ENCODE data around the gene COQ10A. TPM values are rescaled to one million over a fixed set of nuclear protein-coding genes. Genes with fewer than 3 reads are reported as not detected.

The COQ10A gene
- total and polyA plus RNA-seq, 9 of the 15 experiments (the other 6 are each of a cell fraction or from before 2014, with no cell fraction given): 3.1 to 26.4 (median 12.7) TPM

- TF ChIP-seq JUN (IDR thresholded peaks at IDR 0.05; ENCODE audit: borderline replicate concordance, low read depth, low read length) (no peak), JUN (CRISPR knock-in tag; IDR thresholded peaks at IDR 0.05; ENCODE audit: borderline replicate concordance) (no peak), KLF13 (tag; IDR thresholded peaks at IDR 0.05; ENCODE audit: borderline replicate concordance, low read depth) (no peak), RERE (CRISPR knock-in tag; IDR thresholded peaks at IDR 0.05; ENCODE audit: borderline replicate concordance) (no peak), OTX1 (CRISPR knock-in tag; IDR thresholded peaks at IDR 0.05) (0 out of 2 replicates have a peak, but pooled peaks have one; percentile 49), TRIM25 (IDR thresholded peaks at IDR 0.05; ENCODE audit: borderline replicate concordance) (no peak), ZNF212 (CRISPR knock-in tag; IDR thresholded peaks at IDR 0.05) (no peak), SAFB2 (IDR thresholded peaks at IDR 0.05; ENCODE audit: borderline replicate concordance, low read depth, low read length, severe bottlenecking) (no peak), MITF (IDR thresholded peaks at IDR 0.05) (peak; percentile 44; the same call in 1 of the 2 replicates), EP400 (IDR thresholded peaks at IDR 0.05) (no peak), CHAMP1 (IDR thresholded peaks at IDR 0.05) (no peak), KDM1A (IDR thresholded peaks at IDR 0.05) (peak in 1 of 2 experiments; percentile 23; a peak in 1 of 4 replicates), MCM5 (IDR thresholded peaks at IDR 0.05; ENCODE audit: low read depth) (no peak)
Measured at GRCh38 chr12:56267443-56268071, 815 bp downstream of the COQ10A start (continued).

Measured in K562 (cell line).